IPS-11a (cell line): Measurements from ENCODE around the gene SLC41A3.

Experiments
- H3K4me3 ChIP-seq: one replicate; pipeline ENCODE4 v1.5.1; 2013; ENCODE audit warnings: low read depth, low read length, control low read depth

SLC41A3 gene

DNA sequence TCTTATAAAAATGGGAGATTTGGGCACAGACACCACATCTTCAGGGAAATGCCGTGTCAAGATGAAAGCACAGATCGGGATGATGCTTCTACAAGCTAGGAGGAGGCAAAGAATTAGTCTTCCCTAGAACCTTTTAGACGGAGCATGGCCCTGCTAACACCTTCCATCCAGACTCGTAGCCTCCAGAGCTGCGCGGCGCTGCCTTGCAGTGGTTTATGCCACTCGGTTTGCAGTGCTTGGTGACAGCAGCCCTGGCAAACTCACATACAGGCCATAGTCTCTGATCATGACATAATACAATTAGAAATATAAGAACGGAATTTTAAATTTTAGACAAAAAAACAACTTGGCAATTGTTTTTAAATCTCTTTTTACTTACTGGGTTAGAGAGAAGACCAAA is 37.1 kb upstream of the SLC41A3 start:
- no peak overlapping the region for H3K4me3 ChIP-seq

DNA sequence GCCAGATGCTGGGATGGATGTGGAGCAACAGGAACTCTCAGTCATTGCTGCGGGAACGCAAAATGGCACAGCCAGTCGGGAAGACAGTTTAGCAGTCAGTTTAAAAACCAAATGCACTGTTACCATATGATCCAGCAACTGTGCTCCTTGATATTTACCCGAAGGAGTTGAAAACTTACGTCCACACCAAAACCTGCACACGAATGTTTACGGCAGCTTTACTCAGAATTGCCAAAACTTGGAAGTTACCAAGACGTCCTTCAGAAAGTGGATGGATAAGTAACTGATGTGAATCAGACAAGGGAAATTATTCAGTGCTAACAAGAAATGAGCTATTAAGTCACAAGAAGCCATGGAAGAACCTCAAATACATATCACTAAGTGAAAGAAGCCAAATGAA is 36.1 kb upstream of the SLC41A3 start:
- no peak overlapping the region for H3K4me3 ChIP-seq

DNA sequence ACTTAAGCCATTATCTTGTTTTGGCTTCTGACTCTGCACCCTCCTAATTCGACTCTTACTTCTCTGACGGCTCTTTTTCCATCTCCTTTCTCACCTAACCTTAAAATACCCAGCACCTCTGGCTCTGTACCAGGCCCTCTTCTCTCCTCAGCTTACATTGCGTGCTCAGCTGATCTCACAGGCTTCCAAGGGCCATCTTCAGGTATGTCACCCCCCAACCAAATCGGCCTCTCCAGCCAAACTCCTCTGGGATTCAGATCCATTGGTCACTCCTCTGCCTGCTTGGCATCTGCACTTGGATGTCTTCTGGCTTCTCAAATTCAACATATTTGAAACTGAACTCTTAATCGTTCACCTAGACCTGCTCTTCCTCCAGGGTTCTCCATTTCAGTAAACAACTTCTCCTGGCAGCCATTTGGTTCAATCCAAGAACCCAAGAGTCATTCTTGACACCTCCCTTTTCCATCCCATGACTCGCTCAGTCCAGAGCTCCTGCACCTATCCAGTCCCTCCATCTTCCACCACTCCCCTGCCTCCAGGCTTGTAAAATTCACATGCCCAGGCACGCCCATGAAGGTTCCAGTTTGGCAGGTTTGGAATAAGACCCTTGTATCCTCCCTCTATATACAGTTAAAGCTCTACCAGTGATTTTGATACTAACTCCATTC is 35.2 kb upstream of the SLC41A3 start:
- no peak overlapping the region for H3K4me3 ChIP-seq

DNA sequence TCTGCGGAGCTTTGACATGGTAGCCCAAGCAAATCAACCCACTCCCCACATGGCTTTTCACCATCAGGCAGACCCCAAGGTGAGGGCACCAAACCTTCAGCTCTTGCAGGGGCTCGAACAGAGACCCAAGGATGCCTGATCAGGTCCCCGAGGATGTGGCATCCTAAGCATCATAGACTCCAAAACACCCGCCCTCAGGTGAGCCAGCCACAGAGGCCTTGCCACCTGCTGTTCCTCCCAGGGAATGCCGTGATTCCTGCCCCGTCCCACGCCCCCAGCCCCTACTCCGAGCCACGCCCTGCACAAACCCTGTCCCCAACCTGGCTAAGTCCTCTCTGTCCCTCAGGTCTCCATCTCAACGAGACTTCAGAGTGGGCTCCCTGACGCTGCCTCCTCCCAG is 34.7 kb upstream of the SLC41A3 start:
- no peak overlapping the region for H3K4me3 ChIP-seq

DNA sequence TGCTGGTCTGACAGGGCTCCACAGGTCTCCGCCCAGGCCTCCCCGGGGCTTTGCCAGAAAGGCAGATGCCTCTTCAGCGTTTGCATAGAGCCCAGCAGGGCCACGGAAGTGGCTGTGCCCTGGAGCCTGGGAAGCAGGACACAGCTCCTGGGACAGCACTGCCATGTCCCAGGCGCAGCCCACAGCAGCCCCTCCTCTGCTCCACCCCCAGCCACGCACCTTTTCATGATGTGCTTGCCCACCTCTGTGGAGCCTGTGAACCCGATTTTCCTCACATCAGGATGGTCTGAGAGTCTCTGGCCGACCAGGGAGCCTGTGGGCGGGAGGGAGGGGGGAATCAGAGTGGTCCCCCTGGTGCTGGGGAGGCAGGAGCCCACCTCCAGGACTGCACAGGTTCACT is 33.9 kb upstream of the SLC41A3 start:
- H3K4me3 ChIP-seq, result no peak overlapping the region

DNA sequence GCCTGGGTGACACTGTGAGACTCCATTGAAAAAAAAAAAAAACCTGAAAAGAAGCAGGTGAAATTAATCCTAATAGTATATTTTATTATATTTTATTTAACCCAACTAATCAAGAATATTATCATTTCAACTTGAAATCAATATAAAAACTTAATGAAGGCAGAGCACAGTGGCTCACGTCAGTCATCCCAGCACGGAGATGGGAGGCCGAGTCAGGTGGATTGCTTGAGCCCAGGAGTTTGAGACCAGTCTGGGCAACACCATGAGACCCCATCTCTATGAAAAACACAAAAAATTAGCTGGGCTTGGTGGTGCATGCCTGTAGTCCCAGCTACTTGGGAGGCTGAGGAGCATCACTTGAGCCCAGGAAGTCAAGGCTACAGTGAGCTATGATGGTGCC is 33.3 kb upstream of the SLC41A3 start:
- H3K4me3 ChIP-seq, result no peak overlapping the region

DNA sequence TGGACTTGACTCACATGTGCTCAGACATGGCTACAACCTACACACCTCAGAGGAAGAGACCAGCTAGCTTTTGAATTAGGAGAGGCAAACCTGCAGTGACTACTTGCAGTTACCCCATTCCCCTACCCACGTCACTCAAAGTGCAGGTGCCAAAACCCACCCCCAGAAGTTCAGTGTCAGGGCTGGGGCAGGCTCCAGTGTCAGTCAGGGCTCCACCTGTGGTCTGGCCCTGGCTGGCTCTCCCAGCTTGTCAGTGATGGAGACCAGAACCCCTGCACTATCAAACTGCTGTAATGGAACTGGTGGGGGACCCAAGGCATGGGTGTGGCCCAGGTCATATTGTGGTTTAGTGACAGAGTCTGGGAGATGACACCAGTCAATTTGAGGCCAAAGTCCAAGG is 32.6 kb upstream of the SLC41A3 start:
- no peak overlapping the region for H3K4me3 ChIP-seq

DNA sequence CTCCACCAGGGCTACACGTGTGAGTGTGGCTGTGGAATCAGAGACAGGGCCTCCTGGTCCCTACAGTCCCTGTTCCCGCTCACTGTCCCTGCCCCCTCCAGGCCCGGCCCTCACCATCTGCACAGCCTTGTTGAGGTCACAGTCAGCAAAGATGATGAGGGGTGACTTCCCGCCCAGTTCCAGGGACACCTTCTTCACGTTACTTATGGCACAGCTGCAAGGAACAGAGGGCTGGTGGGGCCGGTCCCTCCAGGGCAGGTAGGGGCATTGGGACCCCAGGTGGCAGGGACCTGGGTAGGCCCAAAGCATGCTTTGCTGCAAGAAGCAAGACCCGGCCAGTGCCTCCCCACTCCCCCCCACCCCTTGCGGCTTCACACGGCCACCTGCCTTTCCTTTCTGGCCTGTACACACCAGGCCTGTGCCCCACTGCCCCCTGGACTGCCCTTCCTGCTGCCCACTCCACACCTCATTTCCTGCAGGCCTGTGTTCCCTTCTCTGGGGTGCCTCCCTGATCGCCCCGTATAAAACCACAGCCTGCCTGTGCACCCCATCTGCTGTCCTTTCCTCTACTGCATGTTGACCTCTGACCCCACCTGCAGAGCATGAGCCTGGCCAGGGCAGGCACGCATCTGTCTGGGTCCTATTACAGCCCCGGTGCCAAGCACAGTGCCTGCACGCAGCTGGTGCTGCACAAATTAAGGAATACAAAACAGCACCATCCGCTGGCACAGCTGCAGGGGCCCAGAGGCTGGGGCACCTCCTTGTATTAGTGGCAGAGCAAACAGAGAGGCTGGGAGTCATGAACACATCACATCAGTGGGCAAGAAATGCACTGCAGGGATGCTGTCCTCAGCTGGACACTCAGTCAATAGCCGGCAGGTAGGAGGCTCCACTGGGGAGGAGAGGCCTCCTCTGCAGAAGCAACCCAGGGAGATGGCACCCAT is 30.8 kb upstream of the SLC41A3 start:
- no peak overlapping the region for H3K4me3 ChIP-seq

DNA sequence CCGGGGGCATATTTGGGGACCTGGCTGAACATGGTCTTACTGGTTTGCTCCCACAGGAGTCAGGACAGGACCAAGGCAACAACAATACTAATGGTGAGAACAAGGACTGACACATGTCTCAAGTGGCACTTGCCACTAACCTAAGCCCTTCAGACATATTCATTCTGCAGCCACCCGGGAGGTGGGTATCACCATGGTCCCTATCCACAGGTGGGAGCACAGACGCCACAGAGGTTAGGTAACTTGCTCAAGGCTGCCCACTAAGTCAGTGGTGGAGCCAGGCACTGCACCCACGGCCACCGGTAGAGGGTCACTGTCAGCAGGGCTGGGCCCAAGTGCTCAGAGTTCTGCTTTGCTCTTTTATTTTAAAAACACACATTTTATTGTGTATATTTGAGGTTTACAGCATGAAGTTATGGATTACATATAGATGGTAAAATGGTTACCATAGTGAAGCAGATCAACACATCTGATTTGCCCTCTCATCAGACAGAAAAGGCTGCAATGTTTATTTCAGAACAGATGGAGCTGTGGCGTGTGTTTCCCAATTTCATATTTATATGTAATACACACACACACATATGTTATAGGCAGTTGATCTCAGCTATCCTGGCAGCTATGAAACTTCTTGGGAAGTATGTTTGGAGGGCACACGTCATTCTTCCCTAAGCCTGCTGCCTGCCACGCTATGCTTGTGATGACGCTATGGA is 30.0 kb upstream of the SLC41A3 start:
- no peak overlapping the region for H3K4me3 ChIP-seq

DNA sequence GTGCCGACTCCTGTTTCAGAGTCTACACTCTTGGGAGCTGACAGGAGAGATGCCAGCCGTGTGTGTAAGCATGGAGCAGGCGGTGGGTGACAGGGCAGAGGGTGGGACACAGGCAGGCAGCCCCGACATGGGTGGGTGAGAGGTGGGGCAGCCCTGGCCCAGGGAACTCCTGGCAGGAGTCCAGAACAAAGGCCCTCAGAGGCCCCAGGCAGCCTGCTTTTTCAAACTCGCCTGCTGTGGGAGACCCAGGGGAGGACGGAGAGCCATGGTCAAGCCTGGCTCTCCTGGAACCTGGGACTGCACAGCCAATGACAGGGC is 29.3 kb upstream of the SLC41A3 start:
- no peak overlapping the region for H3K4me3 ChIP-seq

DNA sequence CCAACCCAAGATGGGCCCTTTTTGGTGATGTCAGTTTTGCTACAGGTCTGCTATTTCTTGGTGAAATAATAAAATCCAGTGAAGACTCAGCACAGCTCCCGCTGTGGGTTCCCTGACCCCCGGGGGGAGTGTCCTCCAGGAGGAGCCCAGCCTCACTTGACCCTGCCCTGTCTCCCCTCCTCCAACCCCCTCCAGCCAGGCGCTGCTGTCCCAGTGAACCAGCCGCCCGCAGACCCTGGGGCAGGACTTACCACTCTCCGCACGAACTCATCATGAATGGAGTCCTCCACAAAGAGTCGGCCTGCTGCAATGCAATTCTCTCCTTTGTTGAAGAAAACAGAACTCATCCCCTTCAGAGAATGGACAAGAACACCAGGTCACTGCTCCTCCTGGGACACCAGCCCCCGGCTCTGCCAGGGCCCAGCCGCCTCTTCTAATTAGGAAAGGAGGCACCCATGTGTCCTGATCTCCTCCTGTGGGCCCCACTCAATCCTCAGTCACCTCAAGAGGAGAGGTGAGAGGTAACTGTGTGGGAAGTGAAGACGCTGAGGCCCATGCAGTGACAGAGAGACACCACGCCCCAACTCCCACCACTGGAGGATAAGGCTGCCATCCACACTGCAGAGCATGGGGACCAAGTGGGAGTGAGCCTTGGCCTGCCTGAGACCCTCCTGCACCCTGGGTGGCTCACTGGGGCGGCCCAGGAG is 28.8 kb upstream of the SLC41A3 start:
- H3K4me3 ChIP-seq, result no peak overlapping the region

DNA sequence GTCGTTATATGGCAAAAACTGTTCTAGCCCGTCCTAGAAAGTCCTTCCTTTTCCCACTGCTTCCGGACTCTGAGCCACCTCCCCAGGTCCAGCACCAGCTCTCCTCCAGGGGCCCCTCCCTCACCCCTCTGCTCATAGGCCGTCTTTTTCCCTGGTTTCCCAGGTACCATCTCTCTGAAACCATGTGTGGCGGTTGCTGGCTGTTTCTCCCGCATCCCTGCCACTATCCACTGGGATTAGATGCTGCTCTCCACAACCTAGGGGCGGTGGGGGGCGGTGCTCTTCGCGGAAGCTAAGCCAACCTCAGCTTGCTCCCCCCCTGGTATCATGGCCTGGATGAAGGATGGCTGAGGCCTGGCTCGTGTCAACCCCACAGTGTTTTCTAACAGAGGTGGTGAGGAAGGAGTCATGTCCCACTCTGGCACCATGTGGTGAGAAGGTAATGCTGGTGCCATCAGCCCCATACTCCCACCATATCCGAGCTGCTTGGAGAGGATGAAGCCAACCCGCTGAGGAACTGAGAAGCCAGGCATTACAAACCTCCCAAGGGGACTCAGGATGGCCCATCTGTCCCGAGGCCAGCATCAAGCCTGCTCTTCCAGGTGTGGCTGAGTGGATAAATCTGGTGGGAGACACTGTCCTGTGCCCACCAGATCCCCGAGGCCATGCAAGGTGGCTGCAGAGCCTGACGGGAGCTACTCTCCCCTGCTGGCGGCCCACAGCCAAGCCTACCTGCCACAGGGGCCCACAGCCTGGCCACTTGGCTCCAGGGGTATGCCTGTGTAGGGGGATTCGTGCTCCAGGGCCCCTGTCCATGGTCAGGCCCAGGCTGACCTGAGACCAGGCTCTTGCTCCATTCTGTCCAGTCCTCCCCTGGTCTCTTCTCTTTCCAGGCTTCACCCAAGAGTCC is 27.9 kb upstream of the SLC41A3 start:
- no peak overlapping the region for H3K4me3 ChIP-seq

DNA sequence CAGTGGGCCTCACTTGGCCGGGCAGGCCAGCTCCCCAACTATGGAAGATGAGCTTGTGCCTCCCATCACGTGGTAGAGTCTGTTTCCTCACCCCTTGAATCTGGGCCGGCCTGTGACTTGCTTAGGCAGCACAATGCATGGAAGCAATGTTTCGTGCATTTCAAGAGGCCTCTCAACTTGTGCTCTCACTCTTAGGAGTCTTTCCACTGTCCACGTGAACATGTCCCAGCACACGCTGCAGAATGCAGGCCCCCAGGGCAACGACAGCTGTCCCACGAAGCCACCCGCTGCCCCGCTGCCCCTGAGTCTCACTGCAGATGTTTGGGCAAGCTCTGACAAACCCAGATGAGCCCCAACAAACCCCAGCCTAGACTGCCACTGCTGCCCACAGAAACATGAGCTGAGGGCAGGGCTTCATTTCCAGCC is 27.2 kb upstream of the SLC41A3 start:
- no peak overlapping the region for H3K4me3 ChIP-seq

DNA sequence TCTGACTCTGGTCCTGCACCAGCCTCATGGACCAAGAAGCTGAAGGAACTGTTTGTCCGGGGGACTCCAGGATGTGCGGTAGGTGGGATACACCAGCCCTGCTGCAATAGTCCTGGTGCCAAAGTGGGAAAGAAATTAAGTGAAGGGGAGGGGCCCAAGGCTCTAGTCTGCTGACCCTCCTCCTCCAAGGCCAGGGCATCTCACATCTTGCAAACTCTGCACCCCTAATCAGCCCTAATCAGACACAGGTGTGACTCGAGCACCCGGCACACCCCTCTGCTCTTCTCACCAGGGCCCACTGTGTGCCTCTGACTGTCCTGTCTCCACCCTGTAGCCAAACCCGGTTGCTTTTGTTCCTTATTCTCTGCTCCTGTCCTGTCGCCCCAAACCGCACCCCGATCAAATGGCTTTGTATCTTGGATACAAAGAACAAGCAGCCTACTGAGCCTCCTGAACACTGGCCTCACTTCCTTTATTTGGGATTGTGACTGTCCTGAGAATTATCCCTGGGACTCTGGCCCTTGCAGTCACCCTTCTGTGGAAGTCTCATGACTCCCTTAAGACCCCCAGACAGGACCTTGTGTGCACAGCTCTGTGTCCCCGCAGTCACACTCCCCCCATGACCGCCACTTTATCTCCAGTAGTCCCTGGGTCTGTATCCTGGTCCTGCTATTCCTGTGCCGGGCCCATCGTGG is 26.7 kb upstream of the SLC41A3 start:
- no peak overlapping the region for H3K4me3 ChIP-seq

DNA sequence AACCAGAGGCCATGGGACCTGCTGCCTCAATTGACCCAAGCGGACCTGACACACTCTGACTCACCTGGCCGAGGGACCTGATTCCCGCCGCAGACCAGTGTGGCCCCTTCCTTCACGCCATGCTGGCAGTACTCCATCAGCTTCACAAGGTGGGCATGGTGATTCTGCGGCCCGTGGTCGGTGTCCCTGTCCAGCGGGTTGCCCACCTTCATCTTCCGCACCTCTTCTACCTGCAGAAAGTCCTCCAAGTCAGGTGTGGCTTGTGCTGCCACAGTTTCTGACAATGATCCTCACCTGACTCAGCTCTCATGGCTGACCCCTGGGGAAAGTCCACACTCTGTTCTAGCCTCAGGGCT is 25.9 kb upstream of the SLC41A3 start:
- no peak overlapping the region for H3K4me3 ChIP-seq

DNA sequence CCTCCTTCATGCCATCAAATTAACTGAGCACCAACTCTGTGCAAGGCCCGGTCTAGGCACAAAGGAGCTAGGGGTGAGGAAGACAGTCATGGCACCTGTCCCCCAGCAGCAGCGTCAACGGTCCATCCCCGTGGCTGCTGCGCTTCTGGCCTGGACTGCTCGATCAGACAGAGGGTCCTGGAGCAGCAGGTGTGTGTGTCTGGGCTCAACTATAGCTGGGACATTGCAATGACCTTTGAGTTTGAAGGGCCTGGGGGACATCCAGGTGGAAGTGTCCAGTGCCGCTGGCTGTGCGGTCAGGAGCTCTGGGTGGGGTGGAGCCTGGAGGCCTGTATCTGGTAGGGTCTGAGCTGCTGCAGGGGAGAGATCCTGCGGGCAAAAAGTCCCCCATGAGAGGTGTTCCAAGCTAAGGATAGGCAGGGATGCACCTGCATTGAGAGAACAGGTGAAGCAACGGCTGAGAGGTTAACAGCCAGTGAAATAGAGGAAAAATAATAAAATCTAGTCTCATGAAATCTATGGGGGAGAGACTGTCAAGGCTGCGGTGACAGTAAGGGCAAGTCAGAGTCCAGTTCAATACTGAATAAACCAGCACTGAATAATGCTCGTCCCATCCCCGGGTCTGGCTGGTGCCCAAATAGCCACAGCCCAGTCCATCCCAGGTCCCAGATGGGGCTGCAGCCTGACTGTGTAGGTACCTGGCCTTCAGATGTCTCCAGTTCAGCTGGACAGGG is 25.4 kb upstream of the SLC41A3 start:
- H3K4me3 ChIP-seq, result no peak overlapping the region

DNA sequence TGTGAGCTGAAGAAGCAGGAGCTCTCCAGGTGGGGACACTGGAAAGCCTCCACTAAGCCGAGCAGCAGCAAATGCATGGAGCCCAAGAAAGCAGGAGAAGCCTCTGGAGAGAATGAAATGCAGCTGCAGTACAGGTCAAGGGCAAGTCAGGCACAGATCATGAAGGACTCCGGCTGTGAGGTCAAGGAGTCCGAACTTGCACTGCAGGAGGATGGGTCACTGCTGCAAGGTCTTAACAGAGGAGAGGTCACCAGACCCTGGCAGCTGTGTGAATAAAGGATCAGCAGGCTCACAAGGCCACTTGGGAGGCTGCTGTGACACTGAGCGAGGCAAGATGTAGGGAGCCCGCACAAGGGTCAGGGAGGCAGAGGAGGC is 24.7 kb upstream of the SLC41A3 start:
- H3K4me3 ChIP-seq, result no peak overlapping the region

DNA sequence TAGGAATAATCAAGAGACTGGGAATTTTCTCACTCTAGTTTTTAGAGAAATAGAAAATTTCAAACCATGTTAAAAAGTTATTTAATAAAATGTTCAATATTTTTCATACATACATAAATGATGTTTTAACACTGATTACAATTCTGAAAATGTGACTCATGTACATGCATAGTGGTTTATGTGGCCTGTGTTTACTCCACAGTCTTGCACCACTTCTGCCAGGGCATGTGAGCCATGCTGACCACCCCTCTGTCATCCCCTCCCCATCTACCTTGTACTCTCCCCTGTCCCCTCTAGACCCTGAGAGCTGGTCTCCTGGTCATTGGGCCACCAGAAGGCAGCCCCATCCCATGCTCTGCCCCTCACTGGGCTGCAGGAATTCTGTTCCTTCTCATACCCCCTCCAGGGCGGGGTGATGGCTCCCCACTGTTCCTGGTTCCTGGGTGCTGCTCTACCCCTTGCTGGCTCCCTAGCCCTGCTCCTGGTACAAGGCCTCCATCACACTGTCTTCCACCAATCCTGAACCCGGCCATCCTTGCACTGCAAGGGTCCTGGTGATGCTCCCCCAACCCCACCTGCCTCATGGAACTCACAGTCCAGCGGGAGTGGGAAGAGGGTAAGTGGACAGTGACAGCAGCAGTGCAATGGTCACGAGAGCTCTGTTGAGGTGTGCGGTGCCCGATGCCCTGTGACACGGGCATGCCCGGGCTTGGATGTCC is 24.2 kb upstream of the SLC41A3 start:
- no peak overlapping the region for H3K4me3 ChIP-seq
